Measurements from ENCODE around the gene IFT81.

DNA sequence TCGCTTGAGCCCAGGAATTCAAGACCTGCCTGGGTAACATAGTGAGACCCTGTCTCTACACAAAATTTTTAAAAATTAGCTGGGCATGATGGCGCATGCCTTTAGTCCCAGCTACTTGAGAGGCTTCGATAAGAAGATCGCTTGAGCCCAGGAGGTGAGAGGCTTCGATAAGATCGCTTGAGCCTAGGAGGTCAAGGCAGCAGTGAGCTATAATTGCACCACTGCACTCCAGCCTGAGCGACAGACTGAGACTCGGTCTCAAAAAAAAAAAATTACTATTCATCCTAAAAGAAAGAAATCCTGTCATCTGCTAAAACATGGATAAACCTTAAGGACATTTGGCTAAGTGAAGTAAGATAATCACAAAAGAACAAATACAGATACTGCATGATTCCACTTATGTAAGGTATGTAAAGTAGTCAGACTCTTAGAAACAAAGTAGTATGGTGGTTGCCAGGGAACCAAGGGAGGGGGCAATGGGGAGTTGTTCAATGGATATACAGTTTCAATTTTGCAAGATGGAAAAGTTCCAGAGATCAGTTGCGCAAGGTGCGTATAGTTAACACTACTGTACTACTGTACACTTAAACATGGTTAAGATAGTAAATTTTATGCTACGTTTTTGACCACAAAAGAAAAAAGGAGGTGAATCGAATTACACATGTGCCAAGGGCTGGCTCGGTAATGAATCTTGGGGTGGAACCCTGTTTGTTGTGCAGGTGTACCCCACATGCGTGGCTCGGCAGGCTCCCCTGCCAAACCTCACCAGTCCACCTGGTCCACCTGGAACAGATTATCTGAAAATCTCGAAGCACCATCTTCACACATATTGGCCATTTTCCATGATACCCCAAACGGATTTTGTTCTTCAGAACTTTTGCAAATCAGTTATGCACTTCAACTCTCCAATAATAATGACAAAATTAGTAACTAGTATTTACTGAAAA lies 138.6 kb downstream of the IFT81 start:
- TF ChIP-seq, protein P1, sequence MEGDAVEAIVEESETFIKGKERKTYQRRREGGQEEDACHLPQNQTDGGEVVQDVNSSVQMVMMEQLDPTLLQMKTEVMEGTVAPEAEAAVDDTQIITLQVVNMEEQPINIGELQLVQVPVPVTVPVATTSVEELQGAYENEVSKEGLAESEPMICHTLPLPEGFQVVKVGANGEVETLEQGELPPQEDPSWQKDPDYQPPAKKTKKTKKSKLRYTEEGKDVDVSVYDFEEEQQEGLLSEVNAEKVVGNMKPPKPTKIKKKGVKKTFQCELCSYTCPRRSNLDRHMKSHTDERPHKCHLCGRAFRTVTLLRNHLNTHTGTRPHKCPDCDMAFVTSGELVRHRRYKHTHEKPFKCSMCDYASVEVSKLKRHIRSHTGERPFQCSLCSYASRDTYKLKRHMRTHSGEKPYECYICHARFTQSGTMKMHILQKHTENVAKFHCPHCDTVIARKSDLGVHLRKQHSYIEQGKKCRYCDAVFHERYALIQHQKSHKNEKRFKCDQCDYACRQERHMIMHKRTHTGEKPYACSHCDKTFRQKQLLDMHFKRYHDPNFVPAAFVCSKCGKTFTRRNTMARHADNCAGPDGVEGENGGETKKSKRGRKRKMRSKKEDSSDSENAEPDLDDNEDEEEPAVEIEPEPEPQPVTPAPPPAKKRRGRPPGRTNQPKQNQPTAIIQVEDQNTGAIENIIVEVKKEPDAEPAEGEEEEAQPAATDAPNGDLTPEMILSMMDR (IDR thresholded peaks at IDR 0.05; ENCODE audit: borderline replicate concordance, extremely low read depth, low read length, poor library complexity, severe bottlenecking), result no peak
- no peak for TF ChIP-seq EZH2 (IDR thresholded peaks at IDR 0.05; ENCODE audit: borderline replicate concordance, low read depth, low read length, severe bottlenecking)

Data from DND-41 (cell line).